NCI-H82 treated with DMSO at 0.1 percent for 48 hours (cell line): Measurements from ENCODE around the gene SNX13.
A peak's percentile ranks its signal among the peaks of the same experiment; 100 is the strongest.

Experiments
- DNase-seq: peaks from one replicate; lab custom pipeline; 2025; ENCODE audit not compliant: unreplicated experiment; lab: John Stamatoyannopoulos, UW

The SNX13 gene

DNA sequence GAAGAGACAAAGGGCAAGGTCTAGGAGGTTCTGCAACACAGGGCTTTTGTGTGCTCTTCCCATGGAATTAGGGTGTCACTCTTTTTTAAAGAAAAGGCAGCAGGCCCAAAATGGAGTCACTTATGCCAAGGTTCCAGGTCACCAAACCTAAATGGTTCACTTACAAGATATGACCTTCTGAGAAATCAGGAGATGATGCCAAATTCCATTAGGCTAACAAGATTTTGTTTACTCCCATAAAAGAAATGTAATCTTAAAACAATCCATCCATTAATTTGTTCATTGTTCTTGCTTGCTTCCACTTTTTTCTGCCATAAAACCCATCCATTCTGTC lies 158.1 kb downstream of the SNX13 start:
- no peak for DNase-seq

DNA sequence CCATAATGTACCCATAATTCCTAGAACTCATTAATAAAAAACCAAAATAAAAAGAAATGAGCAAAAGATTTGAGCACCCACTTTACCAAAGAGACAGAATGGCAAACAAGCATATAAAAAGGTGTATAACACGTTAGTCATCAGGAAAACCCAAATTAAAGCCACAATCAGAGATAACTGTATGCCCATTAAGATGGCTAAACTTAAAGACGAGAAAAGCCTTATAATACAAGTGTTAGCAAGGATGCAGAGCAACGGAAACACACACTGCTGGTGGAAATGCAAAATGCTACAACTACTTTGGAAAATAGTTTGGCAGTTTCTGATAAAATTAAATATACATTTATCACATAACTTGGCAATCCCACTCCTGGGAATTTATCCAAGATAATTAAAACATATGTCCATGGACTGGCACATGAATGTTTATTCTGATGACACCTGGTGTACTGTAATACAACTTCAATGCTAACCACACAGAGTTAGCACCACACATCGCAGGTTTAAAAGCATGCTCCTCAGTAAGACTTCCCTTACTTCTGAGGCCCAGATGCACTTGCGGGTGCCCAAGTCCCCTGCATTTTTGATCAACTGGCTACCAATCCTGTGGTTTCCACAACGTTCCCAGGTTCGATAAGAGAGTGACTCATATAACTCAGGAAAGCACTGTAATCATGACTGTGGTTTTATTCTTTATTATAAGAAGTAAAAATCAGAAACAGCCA lies 158.6 kb downstream of the SNX13 start:
- no peak for DNase-seq

DNA sequence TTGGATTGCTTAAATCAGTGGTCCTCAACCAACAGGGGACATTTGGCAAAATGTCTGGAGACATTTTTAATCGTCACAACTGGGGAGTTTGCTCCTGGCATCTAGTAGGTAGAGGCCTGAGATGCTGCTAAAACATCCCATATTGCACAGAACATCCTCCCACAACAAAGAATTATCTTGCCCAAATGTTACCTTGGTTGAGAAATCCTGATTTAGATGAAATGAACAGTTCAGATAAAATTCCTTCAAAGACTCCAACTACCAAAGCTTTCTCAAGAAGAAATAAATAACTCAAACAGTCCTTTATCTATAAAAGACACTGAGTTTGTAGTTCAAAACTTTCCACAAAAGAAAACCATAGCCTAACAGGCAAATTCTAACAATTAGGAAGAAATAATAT lies 160.9 kb downstream of the SNX13 start:
- no peak for DNase-seq

DNA sequence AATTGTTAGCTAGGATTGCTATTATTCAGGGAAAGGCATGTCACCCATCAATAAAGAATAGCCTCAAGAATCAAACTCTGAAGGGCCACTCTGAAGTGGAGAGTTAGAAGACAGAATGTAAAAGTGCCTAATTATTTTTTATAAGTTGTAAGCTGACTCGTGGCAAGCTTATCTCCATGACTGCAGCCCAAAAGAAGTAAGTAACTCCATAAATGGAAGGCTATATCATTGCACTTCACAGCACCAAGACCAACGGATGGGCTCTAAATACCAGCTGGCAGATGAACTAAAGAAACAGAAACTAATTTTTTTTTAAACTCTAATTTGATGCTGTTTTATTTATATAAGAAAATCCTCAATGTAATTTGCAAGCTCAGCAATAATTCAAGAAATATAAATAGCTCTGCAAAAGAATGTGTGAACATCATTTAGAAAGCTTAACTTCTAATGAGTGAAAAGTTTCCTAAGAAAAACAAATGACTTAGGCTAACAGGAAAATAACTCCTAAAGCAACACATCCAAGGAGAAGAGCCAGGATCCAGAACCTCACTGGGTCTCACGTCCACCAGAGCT lies 165.5 kb downstream of the SNX13 start:
- no peak for DNase-seq

DNA sequence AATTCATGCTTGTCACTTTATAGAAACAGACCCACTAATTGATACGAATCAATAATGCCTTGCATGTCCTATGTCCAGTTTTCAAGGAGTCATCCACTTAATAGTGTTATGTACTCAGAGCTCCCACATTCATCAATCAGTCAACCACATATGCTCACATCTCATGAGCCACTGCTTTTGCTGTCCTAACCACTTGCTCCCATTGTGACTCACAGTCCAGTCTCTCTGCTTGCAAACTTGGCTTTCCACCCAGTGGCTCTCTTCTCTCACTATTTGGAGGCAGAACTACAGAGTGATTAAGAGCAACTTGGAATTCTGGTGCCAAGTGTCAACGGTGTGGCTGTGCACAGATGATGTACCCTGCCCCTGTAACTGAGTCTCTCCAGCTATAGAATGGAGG lies 166.0 kb downstream of the SNX13 start:
- DNase-seq, result no peak

DNA sequence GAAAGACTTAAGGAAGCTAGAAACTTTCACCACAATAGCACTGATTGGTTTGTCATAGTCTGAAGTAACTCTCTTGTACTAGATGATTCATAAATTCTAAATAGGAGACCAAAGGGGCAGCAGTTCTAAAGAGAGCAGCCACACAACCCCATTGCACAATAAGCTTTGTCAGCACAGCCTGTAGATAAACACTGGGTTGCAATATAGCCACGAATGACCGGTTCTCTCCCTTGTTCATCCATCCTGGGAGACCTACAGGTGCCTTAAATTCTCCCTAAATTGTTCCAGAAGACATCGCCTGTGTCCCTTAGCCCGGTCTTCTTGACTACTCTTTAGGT lies 167.0 kb downstream of the SNX13 start:
- peak; percentile 19 for DNase-seq

DNA sequence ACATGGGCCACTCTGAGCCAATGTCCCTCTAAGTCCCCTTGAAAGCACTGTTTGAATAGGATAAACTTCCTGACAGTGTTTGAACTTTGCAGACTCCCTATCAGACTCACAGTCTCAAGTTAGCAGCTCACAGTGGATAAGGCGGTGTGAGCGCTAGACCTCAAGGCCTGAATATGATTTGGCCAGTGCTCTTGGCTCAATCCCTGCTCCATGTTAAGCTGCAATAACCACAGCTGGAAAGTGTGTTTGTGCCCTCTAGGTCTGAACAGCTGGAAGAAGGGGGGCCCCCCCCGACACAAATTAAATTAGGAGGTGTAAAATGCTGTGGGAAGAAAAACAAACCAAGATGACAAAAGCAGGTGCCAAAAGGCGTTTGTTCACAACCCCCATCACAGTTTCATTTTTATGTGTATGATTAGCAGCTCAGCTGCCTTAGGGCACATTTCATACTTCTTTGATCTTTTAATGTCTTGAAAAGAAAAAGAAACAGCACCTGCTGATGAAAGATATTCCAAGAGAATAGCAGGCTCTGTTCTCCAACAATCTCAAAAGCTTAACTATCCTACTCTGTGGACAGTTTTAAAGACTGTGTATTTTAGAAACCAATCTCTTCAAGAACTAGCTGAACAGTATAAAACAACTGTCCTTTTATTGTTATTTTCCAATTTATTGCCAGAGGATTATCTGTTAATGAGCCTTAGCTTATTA lies 167.6 kb downstream of the SNX13 start:
- no peak for DNase-seq

DNA sequence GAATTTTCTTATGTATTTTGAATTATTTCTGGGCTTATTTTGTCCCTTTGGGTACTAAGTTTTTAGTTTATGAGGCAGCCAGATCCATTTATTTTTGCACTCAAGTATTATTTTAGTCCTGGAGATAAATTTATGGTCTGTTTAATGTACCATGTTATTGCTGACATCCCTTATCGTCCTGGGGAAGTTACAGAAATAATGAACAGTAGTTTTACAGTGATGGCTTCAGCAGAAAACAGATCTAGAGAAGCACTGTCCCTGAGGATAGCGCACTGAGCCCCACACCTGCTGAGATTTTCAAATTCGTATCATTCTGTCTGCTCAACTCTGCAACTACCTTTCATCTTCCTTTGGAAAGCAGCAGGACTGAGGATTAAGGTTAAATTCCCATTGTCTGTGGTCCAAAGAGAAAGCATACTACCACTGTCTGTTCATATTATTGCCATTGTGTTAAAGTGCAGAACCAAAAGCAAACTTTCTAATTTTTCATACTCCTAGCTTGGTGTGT lies 168.3 kb downstream of the SNX13 start:
- DNase-seq, result no peak

DNA sequence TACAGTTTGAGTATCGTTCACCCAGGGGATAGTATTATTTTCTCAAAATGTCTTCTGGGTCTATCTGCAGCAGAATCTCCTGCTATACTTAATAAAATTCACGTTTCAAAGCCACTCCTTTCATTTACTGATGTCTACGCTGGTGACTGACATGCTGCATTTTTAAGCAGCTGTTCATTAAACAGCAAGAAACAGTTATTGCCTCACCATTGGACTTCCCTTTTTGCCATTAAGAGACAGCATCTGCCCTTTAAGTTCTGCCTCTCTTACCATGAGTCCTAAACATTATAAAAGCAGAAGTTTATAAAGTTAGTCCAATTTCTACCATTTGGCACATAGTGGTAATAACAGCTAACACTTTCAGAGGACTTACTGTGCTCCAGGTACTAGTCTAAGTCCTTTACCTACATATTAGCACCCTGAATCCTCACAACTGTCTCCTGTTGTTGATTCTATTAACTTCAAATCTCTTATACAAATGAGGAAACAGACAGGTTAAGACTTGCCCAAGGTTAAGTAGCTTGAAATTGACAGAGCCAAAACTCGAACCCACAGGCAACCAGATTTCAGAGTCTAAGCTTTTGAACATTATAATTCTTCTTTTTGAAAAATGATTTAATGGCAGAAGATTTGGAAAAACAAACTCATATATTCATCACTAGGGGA lies 169.5 kb downstream of the SNX13 start:
- peak; percentile 40 for DNase-seq

DNA sequence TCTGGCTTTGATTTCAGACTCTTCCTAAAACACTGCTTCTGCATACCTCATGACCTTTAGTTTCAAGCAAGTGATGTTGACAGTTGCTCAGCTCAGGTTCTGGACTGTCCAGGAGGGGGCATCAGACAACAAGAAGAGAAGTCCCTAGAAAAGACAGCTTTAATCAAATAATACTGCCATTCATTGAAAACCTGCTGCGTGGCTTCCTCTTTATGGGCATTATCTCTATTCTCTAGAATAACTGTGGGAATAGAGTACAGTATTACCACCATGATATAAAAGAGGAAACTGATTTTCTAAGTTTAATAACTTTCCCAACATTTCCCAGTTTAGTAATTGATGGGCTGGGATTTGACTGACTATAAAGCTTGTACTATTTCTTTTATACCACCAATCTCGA lies 170.4 kb downstream of the SNX13 start:
- peak; percentile 58 for DNase-seq

DNA sequence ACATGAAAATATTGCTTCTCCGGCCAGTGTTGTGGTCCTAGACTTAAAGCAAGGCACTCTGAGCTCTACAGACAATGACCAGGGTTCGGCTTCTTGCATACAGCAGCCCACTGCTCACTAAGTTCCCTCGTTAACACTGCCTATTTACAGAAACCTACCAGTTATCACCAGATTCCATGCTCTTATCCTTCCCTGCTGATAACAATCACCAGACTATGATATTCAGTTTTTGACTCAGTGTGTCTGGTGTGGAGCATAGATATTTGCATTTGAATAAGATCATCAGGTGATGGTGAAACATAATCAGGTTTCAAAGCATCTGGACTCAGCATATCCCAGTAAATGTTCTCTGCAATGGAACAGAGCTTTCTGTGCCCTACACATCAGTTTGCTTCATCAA lies 182.3 kb downstream of the SNX13 start:
- DNase-seq, result no peak

DNA sequence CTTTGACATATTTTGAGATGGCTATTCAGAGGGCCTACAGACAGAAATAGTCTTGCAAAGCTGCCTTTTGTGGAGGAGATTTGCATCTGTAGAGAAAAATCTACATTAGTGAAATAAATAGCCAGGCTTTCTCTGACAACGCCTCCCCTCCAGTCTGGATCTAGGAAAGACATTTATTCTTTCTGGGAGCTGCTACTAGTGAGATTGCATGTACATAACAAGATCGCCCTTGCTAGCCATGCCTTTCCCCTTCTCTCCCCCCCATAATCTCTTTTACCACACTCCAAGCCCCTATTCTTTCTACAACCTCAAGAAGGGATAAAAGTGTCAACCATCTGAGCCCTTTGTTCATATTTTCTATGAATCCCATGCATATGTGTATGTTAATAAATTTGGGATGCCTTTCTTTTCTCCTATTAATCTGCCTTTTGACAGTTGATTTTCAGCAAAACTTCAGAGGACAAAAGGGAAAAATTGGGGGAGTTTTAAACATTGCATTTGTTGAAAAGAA lies 194.2 kb downstream of the SNX13 start:
- no peak for DNase-seq

DNA sequence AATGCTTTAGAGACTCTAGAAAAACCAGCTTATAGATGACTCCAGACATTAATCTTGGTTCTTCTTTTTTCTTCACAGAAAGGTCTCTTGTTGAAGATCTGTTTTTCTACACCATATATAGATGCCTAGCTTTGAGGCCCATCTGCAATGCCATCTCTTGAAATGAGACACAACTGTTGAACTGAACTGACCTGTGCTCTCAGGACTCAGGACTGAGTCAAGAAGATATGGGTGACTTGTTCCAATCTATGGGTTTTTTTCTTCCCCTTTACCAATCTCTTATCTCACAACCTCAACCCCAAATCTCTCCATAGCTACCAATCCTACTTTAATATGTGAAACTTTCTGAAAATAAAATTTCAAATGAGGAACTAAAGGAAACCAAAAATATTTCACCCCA lies 194.7 kb downstream of the SNX13 start:
- no peak for DNase-seq

DNA sequence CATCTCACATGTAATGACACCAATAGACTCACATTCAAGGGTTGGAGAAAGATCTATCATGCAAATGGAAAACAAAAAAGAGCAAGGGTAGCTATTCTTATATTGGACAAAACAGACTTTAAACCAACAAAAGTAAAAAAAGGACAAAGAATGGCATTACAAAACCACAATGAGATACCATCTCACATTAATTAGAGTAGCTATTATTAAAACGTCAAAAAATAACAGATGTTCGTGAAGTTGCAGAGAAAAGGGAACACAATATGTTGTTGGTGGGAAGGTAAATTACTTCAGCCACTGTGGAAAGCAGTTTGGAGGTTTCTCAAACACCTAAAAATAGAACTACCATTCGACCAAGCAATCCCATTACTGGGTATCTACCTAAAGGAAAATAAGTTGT lies 197.0 kb downstream of the SNX13 start:
- no peak for DNase-seq

DNA sequence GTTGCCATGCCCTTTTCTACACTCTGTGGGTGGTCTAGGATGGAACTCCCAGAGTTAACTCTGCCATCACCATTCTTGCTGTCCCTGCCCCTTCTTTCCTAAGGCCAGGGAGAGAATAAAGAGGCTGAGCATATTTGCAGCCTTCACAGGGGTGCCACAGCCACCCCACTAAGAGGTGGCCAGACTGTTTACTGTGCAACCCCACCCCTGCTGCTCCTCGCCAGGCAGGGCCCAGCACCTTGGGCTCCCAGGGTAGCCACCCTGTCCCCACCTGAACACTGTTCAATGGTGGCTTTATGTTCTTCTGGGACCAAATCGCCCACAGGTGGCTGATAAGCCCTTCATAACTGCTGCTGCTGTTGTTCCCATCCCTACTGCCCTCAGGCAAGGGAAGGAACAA lies 198.9 kb downstream of the SNX13 start:
- DNase-seq, result no peak
